ENCODE results near the gene CD3E.

GRCh38 chr11:118277312-118277711 lies 27.2 kb upstream of the CD3E start:
- TF ChIP-seq POLR2A (IDR thresholded peaks at IDR 0.05) (no peak), CTCF (IDR thresholded peaks at IDR 0.05) (no peak)

All from adrenal gland (tissue), 5 donors.